Panc1 (cell line): ENCODE results near the gene PACSIN3. TPM values are rescaled to one million over a fixed set of nuclear protein-coding genes. Genes with fewer than 3 reads are reported as not detected.

Experiments
- ATAC-seq: fragments of 200-7000 bp; cut with Tn5 transposase; 2 replicates; pipeline ENCODE4 v1.9.1; 2020; ENCODE audit warnings: mild to moderate bottlenecking, moderate library complexity
- BruUV-seq: library from RNA; stranded (reverse); fragments of 400-500 nt; replicated peaks from 2 replicates; lab custom pipeline; 2021; lab: Mats Ljungman, UMichigan
- CTCF ChIA-PET: fragments of 300-600 bp; sonication (Branson Sonifier 250); formaldehyde crosslinking; loops from one replicate; lab custom pipeline; 2022; ENCODE audit warnings: antibody characterized with exemption; lab: Charles Lee
- POLR2A ChIA-PET: fragments of 300-600 bp; sonication (Branson Sonifier 250); formaldehyde crosslinking; loops from one replicate; lab custom pipeline; 2022; ENCODE audit warnings: antibody characterized with exemption; lab: Charles Lee
- DNase-seq: peaks from one replicate; pipeline ENCODE4 v3.0.0-alpha.2; 2010; ENCODE audit warnings: low read depth, low spot score
- H3K27ac ChIP-seq: 2 replicates; pipeline ENCODE4 v1.5.1; 2011; ENCODE audit warnings: mild to moderate bottlenecking, low read length, inconsistent platforms
- H3K27me3 ChIP-seq: fragments of 200-500 bp; sonication (Bioruptor generic); 2 replicates; pipeline ENCODE4 v1.6.0; 2014; ENCODE audit warnings: low read length, inconsistent platforms; ENCODE audit not compliant: control insufficient read depth, insufficient read depth
- H3K36me3 ChIP-seq: fragments of 200-500 bp; sonication (Bioruptor generic); 2 replicates; pipeline ENCODE4 v1.5.1; 2014; ENCODE audit warnings: inconsistent platforms, mild to moderate bottlenecking, low read length, moderate library complexity; ENCODE audit not compliant: control insufficient read depth, insufficient read depth
- H3K4me1 ChIP-seq: 2 replicates; pipeline ENCODE4 v1.5.1; 2011; ENCODE audit warnings: inconsistent platforms, mild to moderate bottlenecking, low read length, moderate library complexity; ENCODE audit not compliant: control insufficient read depth, insufficient read depth
- H3K4me3 ChIP-seq, 2 experiments: 2 replicates each; pipeline ENCODE4 v1.5.1; 2011 to 2012; ENCODE audit warnings: low read depth in 2 of 2, low read length in 2 of 2, mild to moderate bottlenecking in 2 of 2, inconsistent platforms in 1 of 2, moderate library complexity in 1 of 2
- H3K9me3 ChIP-seq: fragments of 200-500 bp; sonication (Bioruptor generic); 2 replicates; pipeline ENCODE4 v1.5.1; 2014; ENCODE audit warnings: low read depth, mild to moderate bottlenecking, inconsistent platforms, low read length, moderate library complexity; ENCODE audit not compliant: control insufficient read depth, insufficient read depth
- POLR2AphosphoS5 ChIP-seq: IDR thresholded peaks from 2 replicates; pipeline ENCODE4 v1.6.1; 2012; ENCODE audit warnings: mild to moderate bottlenecking, low read depth, low read length, moderate library complexity
- SIN3A ChIP-seq: IDR thresholded peaks from 2 replicates; pipeline ENCODE4 v1.6.1; 2012; ENCODE audit warnings: low read depth, mild to moderate bottlenecking, low read length, moderate library complexity, borderline replicate concordance; ENCODE audit not compliant: insufficient read depth
- TCF7L2 ChIP-seq: IDR thresholded peaks from 2 replicates; pipeline ENCODE4 v1.6.1; 2011; ENCODE audit warnings: mild to moderate bottlenecking, low read depth, low read length, inconsistent platforms
- in situ Hi-C: cut with HindIII; loops from 2 replicates; pipeline ENCODE4 v1.10.0; 2016; ENCODE audit warnings: low sequenced_read_pairs, low pct_unique_long_range_greater_than_20kb
- intact Hi-C: fragments of 100-400 bp; cut with micrococcal nuclease; formaldehyde crosslinking; loops from one replicate; pipeline ENCODE4 v1.10.0; 2022; ENCODE audit not compliant: unreplicated experiment
- total RNA-seq: library from RNA; stranded (reverse); gene quantifications from one replicate; pipeline ENCODE4 v1.2.1, GENCODE V29; 2021; ENCODE audit not compliant: unreplicated experiment
- TF ChIP-seq, protein P1 (sequence below): fragments of 450-650 bp; IDR thresholded peaks from 2 replicates; pipeline ENCODE4 v1.5.1; 2017; ENCODE audit warnings: mild to moderate bottlenecking
- TF ChIP-seq, protein P2 (sequence below), 2 experiments: IDR thresholded peaks; 2 replicates each; pipeline ENCODE4 v1.6.1; 2011 to 2012; ENCODE audit warnings: low read depth in 2 of 2, control low read depth in 1 of 2, low read length in 1 of 2, mild to moderate bottlenecking in 1 of 2, moderate library complexity in 1 of 2; ENCODE audit not compliant: insufficient read depth in 1 of 2

Gene PACSIN3
- total RNA-seq, 1 experiment from 2014 or later, result 45.3 TPM

DNA sequence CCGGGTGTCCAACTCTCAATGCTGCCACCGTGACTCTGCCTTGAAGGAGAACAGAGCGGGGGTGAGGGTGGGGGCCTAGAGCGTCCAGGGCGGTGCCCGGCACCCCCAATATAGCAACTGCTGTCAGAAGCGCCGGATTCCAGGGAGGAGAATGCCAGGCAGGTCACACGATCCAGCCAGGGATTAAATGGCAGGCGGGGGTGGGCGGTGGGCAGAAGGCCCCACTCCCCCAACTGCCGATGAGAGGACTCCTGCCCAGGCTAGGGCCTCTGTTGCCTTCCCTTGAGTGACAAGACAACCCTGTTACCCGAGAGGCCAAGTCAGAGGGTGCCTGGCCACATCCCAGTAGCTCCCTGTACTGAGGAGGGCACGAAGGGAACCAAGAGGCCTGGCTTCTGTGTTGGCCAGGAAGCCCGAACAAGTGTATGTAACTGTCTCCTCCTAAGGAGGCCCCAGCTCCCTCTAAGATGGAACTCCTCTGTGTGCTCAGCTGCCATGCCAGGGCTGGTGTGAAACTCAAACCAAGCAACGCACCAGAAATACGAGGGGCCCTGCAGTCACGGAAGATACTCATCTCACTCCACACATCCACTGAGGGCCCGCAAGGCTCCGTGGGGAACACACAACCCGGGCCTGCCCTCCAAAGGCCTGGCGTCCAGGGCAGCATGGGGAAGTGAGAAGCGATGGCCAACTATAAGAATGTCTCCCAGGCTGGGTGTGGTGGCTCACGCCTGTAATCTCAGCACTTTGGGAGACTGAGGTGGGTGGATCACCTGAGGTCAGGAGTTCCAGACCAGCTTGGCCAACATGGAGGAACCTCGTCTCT, 3.0 kb downstream of the PACSIN3 start:
- ChIA-PET CTCF (no interaction called here), POLR2A (interaction anchor here (1.0 kb wide), 1 partner anchor 31 kb away, joined by 6 read pairs; the partner anchor contains the start of gene DDB2)
- DNase-seq (no peak), ATAC-seq (no peak)
- no peak overlapping the region for H3K27ac ChIP-seq
- H3K4me1 ChIP-seq, result peaks cover 20% of the 10 kb centered on the region
- H3K4me3 ChIP-seq, result no peak overlapping the region
- intact Hi-C loops, result no loop called here
- BruUV-seq, result no TSS peak
- H3K9me3 ChIP-seq, result no peaks in the 10 kb centered on the region
- no peaks in the 10 kb centered on the region for H3K27me3 ChIP-seq
- no peaks in the 10 kb centered on the region for H3K36me3 ChIP-seq
- in situ Hi-C loops, result no loop called here
- no peak for TF ChIP-seq TCF7L2
- TF ChIP-seq, protein P1, sequence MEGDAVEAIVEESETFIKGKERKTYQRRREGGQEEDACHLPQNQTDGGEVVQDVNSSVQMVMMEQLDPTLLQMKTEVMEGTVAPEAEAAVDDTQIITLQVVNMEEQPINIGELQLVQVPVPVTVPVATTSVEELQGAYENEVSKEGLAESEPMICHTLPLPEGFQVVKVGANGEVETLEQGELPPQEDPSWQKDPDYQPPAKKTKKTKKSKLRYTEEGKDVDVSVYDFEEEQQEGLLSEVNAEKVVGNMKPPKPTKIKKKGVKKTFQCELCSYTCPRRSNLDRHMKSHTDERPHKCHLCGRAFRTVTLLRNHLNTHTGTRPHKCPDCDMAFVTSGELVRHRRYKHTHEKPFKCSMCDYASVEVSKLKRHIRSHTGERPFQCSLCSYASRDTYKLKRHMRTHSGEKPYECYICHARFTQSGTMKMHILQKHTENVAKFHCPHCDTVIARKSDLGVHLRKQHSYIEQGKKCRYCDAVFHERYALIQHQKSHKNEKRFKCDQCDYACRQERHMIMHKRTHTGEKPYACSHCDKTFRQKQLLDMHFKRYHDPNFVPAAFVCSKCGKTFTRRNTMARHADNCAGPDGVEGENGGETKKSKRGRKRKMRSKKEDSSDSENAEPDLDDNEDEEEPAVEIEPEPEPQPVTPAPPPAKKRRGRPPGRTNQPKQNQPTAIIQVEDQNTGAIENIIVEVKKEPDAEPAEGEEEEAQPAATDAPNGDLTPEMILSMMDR, result no peak
- TF ChIP-seq POLR2AphosphoS5, result no peak
- TF ChIP-seq, protein P2, sequence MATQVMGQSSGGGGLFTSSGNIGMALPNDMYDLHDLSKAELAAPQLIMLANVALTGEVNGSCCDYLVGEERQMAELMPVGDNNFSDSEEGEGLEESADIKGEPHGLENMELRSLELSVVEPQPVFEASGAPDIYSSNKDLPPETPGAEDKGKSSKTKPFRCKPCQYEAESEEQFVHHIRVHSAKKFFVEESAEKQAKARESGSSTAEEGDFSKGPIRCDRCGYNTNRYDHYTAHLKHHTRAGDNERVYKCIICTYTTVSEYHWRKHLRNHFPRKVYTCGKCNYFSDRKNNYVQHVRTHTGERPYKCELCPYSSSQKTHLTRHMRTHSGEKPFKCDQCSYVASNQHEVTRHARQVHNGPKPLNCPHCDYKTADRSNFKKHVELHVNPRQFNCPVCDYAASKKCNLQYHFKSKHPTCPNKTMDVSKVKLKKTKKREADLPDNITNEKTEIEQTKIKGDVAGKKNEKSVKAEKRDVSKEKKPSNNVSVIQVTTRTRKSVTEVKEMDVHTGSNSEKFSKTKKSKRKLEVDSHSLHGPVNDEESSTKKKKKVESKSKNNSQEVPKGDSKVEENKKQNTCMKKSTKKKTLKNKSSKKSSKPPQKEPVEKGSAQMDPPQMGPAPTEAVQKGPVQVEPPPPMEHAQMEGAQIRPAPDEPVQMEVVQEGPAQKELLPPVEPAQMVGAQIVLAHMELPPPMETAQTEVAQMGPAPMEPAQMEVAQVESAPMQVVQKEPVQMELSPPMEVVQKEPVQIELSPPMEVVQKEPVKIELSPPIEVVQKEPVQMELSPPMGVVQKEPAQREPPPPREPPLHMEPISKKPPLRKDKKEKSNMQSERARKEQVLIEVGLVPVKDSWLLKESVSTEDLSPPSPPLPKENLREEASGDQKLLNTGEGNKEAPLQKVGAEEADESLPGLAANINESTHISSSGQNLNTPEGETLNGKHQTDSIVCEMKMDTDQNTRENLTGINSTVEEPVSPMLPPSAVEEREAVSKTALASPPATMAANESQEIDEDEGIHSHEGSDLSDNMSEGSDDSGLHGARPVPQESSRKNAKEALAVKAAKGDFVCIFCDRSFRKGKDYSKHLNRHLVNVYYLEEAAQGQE (IDR thresholded peaks at IDR 0.05; ENCODE audit: insufficient read depth in 1 of 2, low read depth in 2 of 2, low read length in 1 of 2), result no peak
- TF ChIP-seq SIN3A, result no peak

DNA sequence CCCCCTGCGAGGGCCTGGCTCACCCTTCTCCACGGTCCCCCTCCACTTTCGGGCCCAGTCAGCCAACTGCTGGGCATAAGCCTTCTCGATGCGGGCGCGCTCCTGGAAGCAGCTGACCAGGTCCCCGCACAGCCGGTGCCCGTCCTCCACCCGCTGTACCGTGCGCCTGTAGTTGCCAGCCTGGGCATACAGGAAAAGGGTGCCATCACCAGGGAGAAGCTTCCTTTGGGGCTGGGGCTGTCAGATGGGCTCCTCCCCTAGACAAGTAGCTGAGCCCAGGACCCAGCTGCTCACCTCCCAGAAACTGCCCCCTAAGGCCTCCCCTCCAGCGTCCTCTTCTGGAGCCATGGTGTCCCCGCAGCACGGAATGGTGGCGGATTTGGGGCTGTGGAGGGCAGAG, 3.9 kb downstream of the PACSIN3 start:
- in situ Hi-C loops, result no loop called here
- BruUV-seq, result no TSS peak
- DNase-seq (no peak), ATAC-seq (no peak)
- Histone ChIP-seq H3K4me3 (no peak overlapping the region), H3K27ac (no peak overlapping the region), H3K4me1 (peaks cover 19% of the 10 kb centered on the region), H3K9me3 (no peaks in the 10 kb centered on the region), H3K36me3 (no peaks in the 10 kb centered on the region), H3K27me3 (no peaks in the 10 kb centered on the region)
- POLR2A ChIA-PET, result interaction anchor here (1.0 kb wide), 1 partner anchor 32 kb away, joined by 6 read pairs; the partner anchor contains the start of gene DDB2
- TF ChIP-seq, protein P1, result no peak
- TF ChIP-seq, protein P2 (IDR thresholded peaks at IDR 0.05; ENCODE audit: insufficient read depth in 1 of 2, low read depth in 2 of 2, low read length in 1 of 2), result no peak
- no peak for TF ChIP-seq SIN3A
- no peak for TF ChIP-seq TCF7L2
- TF ChIP-seq POLR2AphosphoS5, result no peak
- intact Hi-C loops, result no loop called here
- CTCF ChIA-PET, result interaction anchor here (0.6 kb wide), 1 partner anchor 19 kb away, joined by 5 read pairs; no protein-coding TSS in a partner anchor
